ENCODE results near the gene RUNX1.

GRCh38 chr21:34880401-34880800 lies 168.7 kb downstream of the RUNX1 start:
- no peak for TF ChIP-seq CTCF (IDR thresholded peaks at IDR 0.05)
- no peak for TF ChIP-seq POLR2A (IDR thresholded peaks at IDR 0.05)
- no peak for TF ChIP-seq POLR2AphosphoS5 (IDR thresholded peaks at IDR 0.05)
